AG04449 (cell line): ENCODE data around the gene IL5RA.

Experiments
- CTCF ChIA-PET: fragments of 350-600 bp; formaldehyde crosslinking; extraction: SDS; loops from one replicate; lab custom pipeline; 2021; ENCODE audit warnings: antibody characterized with exemption; lab: Yijun Ruan, JAX
- POLR2A ChIA-PET: fragments of 400-600, 350-600 bp; formaldehyde crosslinking; extraction: SDS; loops from one replicate; lab custom pipeline; 2020; ENCODE audit warnings: antibody characterized with exemption, inconsistent platforms; lab: Yijun Ruan, JAX
- DNase-seq: peaks from one replicate; pipeline ENCODE4 v3.0.0-alpha.2; 2010; ENCODE audit warnings: low read depth, low spot score
- H3K4me3 ChIP-seq: 2 replicates; pipeline ENCODE4 v1.5.1; 2011; ENCODE audit warnings: low read depth, mild to moderate bottlenecking, control low read depth, low read length
- TF ChIP-seq, protein P1 (sequence below): IDR thresholded peaks from one replicate; pipeline ENCODE4 v1.5.1; 2011; ENCODE audit warnings: mild to moderate bottlenecking, moderate library complexity, low read length, control low read depth, inconsistent platforms; ENCODE audit not compliant: insufficient read depth; ENCODE audit errors: missing control alignments

Gene IL5RA

GRCh38 chr3:3086239-3086638, 23.9 kb downstream of the IL5RA start:
- POLR2A ChIA-PET, result no interaction called here
- H3K4me3 ChIP-seq, result no peak overlapping the region
- DNase-seq, result no peak
- CTCF ChIA-PET, result no interaction called here
- TF ChIP-seq, protein P1, sequence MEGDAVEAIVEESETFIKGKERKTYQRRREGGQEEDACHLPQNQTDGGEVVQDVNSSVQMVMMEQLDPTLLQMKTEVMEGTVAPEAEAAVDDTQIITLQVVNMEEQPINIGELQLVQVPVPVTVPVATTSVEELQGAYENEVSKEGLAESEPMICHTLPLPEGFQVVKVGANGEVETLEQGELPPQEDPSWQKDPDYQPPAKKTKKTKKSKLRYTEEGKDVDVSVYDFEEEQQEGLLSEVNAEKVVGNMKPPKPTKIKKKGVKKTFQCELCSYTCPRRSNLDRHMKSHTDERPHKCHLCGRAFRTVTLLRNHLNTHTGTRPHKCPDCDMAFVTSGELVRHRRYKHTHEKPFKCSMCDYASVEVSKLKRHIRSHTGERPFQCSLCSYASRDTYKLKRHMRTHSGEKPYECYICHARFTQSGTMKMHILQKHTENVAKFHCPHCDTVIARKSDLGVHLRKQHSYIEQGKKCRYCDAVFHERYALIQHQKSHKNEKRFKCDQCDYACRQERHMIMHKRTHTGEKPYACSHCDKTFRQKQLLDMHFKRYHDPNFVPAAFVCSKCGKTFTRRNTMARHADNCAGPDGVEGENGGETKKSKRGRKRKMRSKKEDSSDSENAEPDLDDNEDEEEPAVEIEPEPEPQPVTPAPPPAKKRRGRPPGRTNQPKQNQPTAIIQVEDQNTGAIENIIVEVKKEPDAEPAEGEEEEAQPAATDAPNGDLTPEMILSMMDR, result no peak

DNA sequence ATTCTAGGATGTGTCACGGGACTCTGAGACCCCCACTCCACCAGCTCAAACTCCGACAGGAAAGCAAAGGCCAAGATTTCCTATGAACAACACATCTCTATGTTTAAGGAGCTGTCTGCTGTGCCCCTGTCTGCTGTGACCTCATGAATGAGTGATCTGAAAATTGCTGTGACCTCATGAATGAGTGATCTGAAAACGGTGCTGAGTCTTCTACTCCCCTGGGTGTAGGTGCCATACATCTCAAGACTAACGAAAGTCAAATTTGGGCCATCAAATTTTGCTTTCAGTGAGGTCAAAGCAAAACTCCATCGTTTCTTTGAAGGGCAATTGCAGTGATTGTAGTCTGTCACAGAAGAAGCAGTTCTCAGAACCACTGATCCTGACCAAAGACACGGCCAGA, 24.4 kb downstream of the IL5RA start:
- no peak for DNase-seq
- TF ChIP-seq, protein P1, result no peak
- H3K4me3 ChIP-seq, result no peak overlapping the region
- POLR2A ChIA-PET, result no interaction called here
- CTCF ChIA-PET, result no interaction called here

DNA sequence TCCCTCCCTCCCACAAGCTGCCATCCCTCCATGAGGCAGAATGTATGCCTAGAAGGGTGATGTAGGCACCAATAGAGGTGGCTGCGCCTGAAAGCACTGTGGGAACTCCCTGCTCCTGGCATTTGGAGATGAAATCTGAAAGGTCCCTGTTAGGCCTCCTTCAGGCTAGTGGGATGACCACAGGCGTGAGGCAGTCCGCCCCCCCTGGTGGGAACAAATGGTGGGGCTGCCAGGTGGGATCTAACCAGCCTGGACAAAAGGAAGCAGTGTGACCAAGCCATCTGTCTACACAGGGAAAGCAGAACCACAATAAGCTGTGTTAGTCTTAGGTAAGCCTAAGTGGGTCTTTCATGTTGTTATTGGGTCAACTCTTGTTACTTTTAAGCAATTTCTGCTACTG, 25.3 kb downstream of the IL5RA start:
- POLR2A ChIA-PET, result no interaction called here

DNA sequence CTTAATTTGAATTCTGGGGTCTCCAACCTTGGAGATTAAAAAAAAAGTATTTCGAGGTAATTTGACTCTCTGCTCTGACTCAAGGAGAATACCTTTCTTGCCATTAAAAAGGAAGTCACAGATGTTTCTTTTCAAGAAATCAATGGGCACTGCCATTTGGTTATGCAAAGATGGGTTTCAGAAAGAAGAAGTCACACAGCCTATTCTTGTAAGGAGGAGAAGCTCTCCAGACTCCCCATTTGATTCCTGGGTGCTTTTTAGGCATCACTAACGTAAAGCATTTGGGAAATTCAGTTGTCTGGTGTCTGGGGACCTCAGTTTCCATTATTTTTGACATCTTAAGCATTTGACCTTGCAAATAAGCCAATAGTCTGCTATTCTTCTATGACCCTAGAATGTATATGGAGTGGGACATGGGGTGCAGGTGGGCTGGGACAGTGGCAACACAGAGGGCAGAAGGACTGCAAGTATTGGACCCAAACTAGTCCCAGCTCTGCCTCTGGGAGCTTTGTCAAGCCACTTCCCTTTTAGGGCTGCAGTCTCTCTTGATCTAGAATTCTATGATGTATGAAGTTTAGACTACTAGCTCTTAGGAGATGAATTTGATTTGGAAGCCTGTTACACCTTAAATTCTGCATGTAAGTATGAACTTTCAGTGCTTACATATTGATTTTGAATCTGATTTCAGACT, 27.8 kb downstream of the IL5RA start:
- no peak overlapping the region for H3K4me3 ChIP-seq
- TF ChIP-seq, protein P1, result no peak
- no peak for DNase-seq
- POLR2A ChIA-PET, result no interaction called here
- CTCF ChIA-PET, result no interaction called here

More for the DNA sequence above, 25.3 kb downstream of the IL5RA start:
- CTCF ChIA-PET, result no interaction called here
- TF ChIP-seq, protein P1, result no peak
- no peak overlapping the region for H3K4me3 ChIP-seq
- DNase-seq, result no peak

GRCh38 chr3:3081381-3082233, 28.6 kb downstream of the IL5RA start:
- no peak for DNase-seq
- TF ChIP-seq, protein P1, result no peak
- ChIA-PET CTCF (no interaction called here), POLR2A (no interaction called here)
- no peak overlapping the region for H3K4me3 ChIP-seq

DNA sequence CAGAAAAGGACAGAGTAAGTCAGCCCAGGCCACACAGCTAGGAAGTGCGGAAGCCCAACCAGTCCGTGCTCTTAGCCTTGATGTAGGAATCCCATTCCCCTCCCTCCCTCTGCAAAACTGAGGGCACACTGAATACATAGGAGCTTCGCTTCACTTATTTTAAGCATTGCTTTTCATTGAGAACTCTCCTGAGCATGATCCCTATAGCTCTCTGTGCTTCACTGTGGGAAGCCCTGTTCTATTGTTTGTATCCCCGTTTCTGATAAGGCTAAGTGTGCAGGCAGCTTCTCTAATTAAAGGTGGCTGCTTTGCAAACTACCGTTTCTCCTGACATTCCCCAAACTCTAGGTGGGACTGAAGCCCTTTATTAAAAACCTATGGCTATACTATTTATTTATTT, 29.9 kb downstream of the IL5RA start:
- no peak for DNase-seq
- TF ChIP-seq, protein P1, result no peak
- ChIA-PET POLR2A (no interaction called here), CTCF (no interaction called here)
- no peak overlapping the region for H3K4me3 ChIP-seq
